ENCODE measurements around the gene PCDHGA11.
"Not testable (repeated sequence)": the region's sequence is repeated elsewhere in the genome, so short reads cannot be mapped to it uniquely, and the experiment has no call there.

PCDHGA11 gene

DNA sequence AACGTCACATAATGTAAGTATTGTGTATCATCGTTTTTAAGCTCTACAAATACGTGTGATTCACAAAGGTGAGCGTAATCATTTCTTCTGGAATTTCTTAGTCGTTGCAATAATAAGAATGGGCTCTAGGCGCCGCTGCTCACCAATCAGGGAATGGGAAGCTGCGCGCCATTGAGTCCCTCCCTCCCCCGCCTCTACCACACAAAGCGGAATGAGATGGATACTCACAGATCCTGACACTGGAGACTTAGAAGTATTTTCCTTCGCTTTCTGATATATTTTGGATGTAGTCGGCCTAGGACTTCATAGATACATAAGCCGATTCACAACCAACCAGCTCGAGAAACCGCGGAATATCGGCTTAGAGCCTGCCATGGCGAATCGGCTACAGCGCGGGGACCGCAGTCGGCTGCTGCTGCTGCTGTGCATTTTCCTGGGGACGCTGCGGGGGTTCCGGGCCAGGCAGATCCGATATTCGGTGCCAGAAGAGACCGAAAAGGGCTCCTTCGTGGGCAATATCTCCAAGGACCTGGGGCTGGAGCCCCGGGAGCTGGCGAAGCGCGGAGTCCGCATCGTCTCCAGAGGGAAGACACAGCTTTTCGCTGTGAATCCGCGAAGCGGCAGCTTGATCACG, at the start of gene PCDHGA11:
TSS of gene PCDHGA11 (plus strand) at position 197 of the 634 bp plus-strand sequence. CDS start at position 374, 177 bp downstream.
- peak in 1 of 2 donors; percentile 25 for DNase-seq

DNA sequence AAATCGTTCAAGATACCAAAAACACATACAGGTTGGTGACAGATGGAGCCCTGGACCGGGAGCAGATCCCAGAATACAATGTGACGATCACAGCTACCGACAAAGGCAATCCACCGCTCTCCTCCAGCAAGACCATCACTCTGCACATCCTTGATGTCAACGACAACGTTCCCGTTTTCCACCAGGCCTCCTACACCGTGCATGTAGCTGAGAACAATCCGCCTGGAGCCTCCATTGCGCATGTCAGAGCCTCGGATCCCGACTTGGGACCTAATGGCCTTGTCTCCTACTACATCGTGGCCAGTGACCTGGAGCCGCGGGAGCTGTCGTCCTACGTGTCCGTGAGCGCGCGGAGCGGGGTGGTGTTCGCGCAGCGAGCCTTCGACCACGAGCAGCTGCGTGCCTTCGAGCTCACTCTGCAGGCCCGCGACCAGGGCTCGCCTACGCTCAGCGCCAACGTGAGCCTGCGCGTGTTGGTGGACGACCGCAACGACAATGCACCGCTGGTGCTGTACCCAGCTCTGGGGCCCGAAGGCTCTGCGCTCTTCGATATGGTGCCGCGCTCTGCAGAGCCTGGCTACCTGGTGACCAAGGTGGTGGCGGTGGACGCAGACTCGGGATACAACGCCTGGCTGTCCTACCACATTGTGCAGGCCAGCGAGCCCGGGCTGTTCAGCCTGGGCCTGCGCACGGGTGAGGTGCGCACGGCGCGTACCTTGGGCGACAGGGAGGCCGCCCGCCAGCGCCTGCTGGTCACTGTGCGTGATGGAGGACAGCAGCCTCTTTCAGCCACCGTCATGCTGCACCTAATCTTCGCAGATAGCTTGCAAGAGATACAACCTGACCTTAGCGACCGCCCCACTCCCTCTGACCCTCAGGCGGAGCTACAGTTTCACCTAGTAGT, 49.0 kb upstream of the PCDHGA11 start:
- no peak for DNase-seq

GRCh38 chr5:141373673-141374317, 47.1 kb upstream of the PCDHGA11 start, which contains the start of gene PCDHGA6:
Gene PCDHGA6, plus strand, starts transcription at chr5:141373891. Its CDS starts 193 bp downstream, at chr5:141374084.
- no peak for DNase-seq

DNA sequence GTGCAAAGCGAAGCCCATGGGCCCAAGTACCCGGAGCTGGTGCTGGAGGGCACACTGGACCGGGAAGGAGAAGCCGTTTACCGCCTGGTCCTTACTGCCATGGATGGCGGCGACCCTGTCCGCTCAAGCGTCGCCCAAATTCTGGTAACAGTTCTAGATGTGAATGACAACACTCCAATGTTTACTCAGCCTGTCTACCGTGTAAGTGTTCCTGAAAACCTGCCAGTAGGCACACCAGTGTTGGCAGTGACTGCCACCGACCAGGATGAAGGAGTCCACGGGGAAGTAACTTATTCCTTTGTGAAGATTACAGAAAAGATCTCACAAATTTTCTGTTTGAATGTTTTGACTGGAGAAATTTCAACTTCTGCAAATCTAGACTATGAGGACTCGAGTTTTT, 46.2 kb upstream of the PCDHGA11 start:
- no peak for DNase-seq

DNA sequence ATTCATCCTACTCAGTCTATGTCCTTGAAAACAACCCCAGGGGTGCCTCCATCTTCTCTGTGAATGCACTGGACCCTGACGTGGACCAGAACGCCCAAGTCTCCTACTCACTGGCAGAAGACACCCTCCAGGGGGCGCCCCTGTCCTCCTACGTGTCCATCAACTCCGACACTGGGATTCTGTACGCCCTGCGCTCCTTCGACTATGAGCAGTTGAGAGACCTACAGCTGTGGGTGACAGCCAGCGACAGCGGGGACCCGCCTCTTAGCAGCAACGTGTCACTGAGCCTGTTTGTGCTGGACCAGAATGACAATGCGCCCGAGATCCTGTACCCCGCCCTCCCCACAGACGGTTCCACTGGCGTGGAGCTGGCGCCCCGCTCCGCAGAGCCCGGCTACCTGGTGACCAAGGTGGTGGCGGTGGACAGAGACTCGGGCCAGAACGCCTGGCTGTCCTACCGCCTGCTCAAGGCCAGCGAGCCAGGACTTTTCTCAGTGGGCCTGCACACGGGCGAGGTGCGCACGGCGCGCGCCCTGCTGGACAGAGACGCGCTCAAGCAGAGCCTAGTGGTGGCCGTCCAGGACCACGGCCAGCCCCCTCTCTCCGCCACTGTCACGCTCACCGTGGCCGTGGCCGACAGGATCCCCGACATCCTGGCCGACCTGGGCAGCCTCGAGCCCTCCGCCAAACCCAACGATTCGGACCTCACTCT, 45.3 kb upstream of the PCDHGA11 start:
- DNase-seq, result not testable (repeated sequence)

GRCh38 chr5:141382469-141383294, 38.2 kb upstream of the PCDHGA11 start, which contains the start of gene PCDHGA7:
Gene PCDHGA7, plus strand, starts transcription at chr5:141382742. Its CDS starts 158 bp downstream, at chr5:141382900.
- no peak for DNase-seq

GRCh38 chr5:141383345-141383744, 37.5 kb upstream of the PCDHGA11 start:
- no peak for DNase-seq

DNA sequence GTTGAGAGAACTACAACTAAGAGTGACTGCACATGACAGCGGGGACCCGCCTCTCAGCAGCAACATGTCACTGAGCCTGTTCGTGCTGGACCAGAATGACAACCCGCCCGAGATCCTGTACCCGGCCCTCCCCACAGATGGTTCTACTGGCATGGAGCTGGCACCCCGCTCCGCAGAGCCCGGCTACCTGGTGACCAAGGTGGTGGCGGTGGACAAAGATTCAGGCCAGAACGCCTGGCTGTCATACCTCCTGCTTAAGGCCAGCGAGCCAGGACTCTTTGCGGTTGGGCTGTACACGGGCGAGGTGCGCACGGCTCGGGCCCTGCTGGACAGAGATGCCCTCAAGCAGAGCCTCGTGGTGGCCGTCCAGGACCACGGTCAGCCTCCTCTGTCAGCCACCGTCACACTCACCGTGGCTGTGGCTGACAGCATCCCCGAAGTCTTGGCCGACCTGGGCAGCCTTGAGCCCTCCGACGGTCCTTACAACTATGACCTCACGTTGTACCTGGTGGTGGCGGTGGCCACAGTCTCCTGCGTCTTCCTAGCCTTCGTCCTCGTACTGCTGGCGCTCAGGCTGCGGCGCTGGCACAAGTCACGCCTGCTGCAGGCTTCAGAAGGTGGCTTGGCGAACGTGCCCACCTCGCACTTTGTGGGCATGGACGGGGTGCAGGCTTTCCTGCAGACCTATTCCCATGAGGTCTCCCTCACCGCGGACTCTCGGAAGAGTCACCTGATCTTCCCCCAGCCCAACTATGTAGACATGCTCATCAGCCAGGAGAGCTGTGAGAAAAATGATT, 36.2 kb upstream of the PCDHGA11 start:
- no peak for DNase-seq

DNA sequence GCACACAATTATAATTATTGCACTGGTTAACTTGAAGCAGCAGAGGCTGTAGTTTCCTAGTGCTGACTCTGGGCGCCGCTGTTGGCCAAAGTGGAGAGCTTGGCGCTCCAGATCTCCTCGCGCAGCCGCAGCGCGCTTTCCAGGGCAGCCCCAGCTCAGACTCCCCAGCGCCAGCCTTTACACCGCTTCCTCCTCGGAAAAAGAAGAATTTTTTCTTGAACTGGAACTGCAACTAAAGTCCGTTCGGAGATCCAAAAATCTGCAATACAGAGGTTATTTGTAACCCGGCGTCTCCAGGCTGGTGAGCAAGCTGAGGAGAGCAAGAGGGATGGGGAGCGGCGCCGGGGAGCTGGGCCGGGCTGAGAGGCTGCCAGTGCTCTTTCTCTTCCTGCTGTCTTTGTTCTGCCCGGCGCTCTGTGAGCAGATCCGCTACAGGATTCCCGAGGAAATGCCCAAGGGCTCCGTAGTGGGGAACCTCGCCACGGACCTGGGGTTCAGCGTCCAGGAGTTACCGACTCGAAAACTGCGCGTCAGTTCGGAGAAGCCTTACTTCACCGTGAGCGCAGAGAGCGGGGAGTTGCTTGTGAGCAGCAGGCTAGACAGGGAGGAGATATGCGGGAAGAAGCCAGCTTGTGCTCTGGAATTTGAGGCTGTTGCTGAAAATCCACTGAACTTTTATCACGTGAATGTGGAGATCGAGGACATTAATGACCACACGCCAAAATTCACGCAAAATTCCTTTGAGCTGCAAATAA, 33.1 kb upstream of the PCDHGA11 start, which contains the start of gene PCDHGB4:
TSS of gene PCDHGB4 (plus strand) at position 142 of the 755 bp plus-strand sequence. CDS start at position 329, 187 bp downstream.
- not testable (repeated sequence) for DNase-seq

- no peak for DNase-seq
Observed at GRCh38 chr5:141388661-141389060, 32.2 kb upstream of the PCDHGA11 start.

DNA sequence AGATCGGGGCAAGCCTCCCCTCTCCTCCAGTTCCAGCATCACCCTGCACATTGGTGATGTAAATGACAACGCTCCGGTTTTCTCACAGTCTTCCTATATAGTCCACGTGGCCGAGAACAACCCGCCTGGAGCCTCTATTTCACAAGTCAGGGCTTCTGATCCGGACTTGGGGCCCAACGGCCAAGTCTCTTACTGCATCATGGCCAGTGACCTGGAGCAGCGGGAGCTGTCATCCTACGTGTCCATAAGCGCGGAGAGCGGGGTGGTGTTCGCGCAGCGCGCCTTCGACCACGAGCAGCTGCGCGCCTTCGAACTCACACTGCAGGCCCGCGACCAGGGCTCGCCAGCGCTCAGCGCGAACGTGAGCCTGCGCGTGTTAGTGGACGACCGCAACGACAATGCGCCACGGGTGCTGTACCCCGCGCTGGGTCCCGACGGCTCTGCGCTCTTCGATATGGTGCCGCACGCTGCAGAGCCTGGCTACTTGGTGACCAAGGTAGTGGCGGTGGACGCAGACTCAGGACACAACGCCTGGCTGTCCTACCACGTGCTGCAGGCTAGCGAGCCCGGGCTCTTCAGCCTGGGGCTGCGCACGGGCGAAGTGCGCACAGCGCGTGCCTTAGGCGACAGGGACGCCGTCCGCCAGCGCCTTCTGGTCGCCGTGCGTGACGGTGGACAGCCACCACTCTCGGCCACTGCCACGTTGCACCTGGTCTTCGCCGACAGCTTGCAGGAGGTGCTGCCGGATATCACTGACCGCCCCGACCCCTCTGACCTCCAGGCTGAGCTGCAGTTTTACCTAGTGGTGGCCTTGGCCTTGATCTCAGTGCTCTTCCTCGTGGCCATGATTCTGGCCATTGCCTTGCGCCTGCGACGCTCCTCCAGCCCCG, 31.5 kb upstream of the PCDHGA11 start:
- no peak for DNase-seq

- no peak for DNase-seq
Observed at GRCh38 chr5:141392429-141393198, 28.2 kb upstream of the PCDHGA11 start, which contains the start of gene PCDHGA8. Gene PCDHGA8, plus strand, starts transcription at chr5:141392633. Its CDS starts 181 bp downstream, at chr5:141392814.

- DNase-seq, result no peak
Observed at GRCh38 chr5:141393267-141393666, 27.6 kb upstream of the PCDHGA11 start.

DNA sequence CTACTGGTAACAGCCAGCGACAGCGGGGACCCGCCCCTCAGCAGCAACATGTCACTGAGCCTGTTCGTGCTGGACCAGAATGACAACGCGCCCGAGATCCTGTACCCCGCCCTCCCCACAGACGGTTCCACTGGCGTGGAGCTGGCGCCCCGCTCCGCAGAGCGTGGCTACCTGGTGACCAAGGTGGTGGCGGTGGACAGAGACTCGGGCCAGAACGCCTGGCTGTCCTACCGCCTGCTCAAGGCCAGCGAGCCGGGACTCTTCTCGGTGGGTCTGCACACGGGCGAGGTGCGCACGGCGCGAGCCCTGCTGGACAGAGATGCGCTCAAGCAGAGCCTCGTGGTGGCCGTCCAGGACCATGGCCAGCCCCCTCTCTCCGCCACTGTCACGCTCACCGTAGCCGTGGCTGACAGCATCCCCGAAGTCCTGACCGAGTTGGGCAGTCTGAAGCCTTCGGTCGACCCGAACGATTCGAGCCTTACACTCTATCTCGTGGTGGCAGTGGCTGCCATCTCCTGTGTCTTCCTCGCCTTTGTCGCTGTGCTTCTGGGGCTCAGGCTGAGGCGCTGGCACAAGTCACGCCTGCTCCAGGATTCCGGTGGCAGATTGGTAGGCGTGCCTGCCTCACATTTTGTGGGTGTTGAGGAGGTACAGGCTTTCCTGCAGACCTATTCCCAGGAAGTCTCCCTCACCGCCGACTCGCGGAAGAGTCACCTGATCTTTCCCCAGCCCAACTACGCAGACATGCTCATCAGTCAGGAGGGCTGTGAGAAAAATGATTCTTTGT, 26.3 kb upstream of the PCDHGA11 start:
- not testable (repeated sequence) for DNase-seq

GRCh38 chr5:141397756-141398551, 22.9 kb upstream of the PCDHGA11 start, which contains the start of gene PCDHGB5:
Gene PCDHGB5, plus strand, starts transcription at chr5:141397947. Its CDS starts 181 bp downstream, at chr5:141398128.
- DNase-seq, result not testable (repeated sequence)

DNA sequence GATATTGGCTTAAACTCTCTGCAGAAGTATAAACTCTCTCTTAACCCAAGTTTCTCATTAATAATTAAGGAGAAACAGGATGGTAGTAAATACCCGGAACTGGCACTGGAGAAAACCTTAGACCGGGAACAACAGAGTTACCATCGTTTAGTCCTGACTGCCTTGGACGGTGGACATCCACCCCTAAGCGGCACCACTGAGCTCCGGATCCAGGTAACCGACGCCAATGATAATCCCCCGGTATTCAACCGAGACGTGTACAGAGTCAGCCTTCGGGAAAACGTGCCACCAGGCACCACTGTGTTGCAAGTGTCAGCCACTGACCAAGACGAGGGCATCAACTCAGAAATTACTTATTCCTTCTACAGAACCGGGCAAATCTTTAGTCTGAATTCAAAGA, 22.2 kb upstream of the PCDHGA11 start:
- no peak for DNase-seq
